ENCODE measurements around the gene SPTAN1. TPM values are rescaled to one million over a fixed set of nuclear protein-coding genes. Genes with fewer than 3 reads are reported as not detected.

The SPTAN1 gene
- total RNA-seq, 1 experiment from 2014 or later: 111 TPM

- RAD21 ChIA-PET (ENCODE audit: low non-redundant PET in 1 of 2, low total read pairs in 2 of 2, uncharacterized antibody in 2 of 2, unreplicated experiment in 2 of 2): no interaction called here
- Histone ChIP-seq H3K4me2 (ENCODE audit: low read length) (no peak overlapping the region), H3K9me3 (ENCODE audit: control insufficient read depth in 1 of 2, insufficient read depth in 1 of 2, low read depth in 1 of 2, low read length in 2 of 2) (no peaks in the 10 kb centered on the region), H3K9ac (ENCODE audit: low read length) (no peak overlapping the region), H3K4me1 (ENCODE audit: control insufficient read depth in 1 of 2, insufficient read depth in 2 of 2, low read length in 2 of 2) (peaks cover 22 to 38% of the 10 kb centered on the region in 2 experiments), H3K4me3 (replicated peaks in 1 of 2; ENCODE audit: low read depth in 1 of 2, low read length in 2 of 2) (no peak overlapping the region), H3K79me2 (ENCODE audit: insufficient read depth, low read length) (peaks cover 24% of the 10 kb centered on the region), H3K9me2 (ENCODE audit: insufficient read depth) (no peaks in the 10 kb centered on the region), H4K20me1 (ENCODE audit: insufficient read depth) (no peaks in the 10 kb centered on the region), H3K27me3 (ENCODE audit: insufficient read depth, low read length) (no peaks in the 10 kb centered on the region), H3K27ac (ENCODE audit: low read depth, low read length) (peak overlapping the region; percentile 18; the same call in 1 of the 2 replicates), H3K36me3 (ENCODE audit: control insufficient read depth in 1 of 2, insufficient read depth in 2 of 2, low read length in 2 of 2) (peaks cover 17 to 43% of the 10 kb centered on the region in 2 experiments), H2AFZ (ENCODE audit: low read depth, low read length, poor library complexity, severe bottlenecking) (no peak overlapping the region)
- POLR2A ChIA-PET: no interaction called here
- intact Hi-C loops (cut with micrococcal nuclease): no loop called here
- no TSS peak for BruUV-seq (replicated peaks)
- TF ChIP-seq YY1 (IDR thresholded peaks at IDR 0.05; ENCODE audit: extremely low read depth, insufficient replicate concordance, low read depth, low read length) (no peak), POLR2AphosphoS5 (IDR thresholded peaks at IDR 0.05; ENCODE audit: low read depth, low read length) (no peak), SP1 (IDR thresholded peaks at IDR 0.05; ENCODE audit: low read depth) (no peak), EGR1 (IDR thresholded peaks at IDR 0.05; ENCODE audit: low read depth) (no peak), ZFX (IDR thresholded peaks at IDR 0.05) (no peak), CBX3 (IDR thresholded peaks at IDR 0.05; ENCODE audit: low read depth) (no peak), EZH2phosphoT487 (IDR thresholded peaks at IDR 0.05; ENCODE audit: borderline replicate concordance) (no peak), SRF (IDR thresholded peaks at IDR 0.05; ENCODE audit: low read depth) (no peak), ATF3 (IDR thresholded peaks at IDR 0.05) (no peak), FOSL1 (IDR thresholded peaks at IDR 0.05; ENCODE audit: low read depth) (no peak), MAX (IDR thresholded peaks at IDR 0.05) (no peak), JUND (IDR thresholded peaks at IDR 0.05) (no peak), ELF1 (IDR thresholded peaks at IDR 0.05; ENCODE audit: borderline replicate concordance, low read depth) (no peak), ZNF274 (IDR thresholded peaks at IDR 0.05; ENCODE audit: low read depth, low read length) (no peak)
- CTCF ChIA-PET: no interaction called here
- no peak for ATAC-seq
- no peak for DNase-seq (ENCODE audit: low read depth, low spot score)
Observed at GRCh38 chr9:128632066-128632465, 79.7 kb downstream of the SPTAN1 start.
